GM23338 (cell line): Measurements from ENCODE around the gene KRTAP10-6. TPM values are rescaled to one million over a fixed set of nuclear protein-coding genes. Genes with fewer than 3 reads are reported as not detected.

ENCODE experiments used
- ATAC-seq: fragments of 200-7000 bp; cut with Tn5 transposase; 3 replicates; pipeline ENCODE4 v1.9.1; 2020
- DNase-seq: peaks from one replicate; pipeline ENCODE4 v3.0.0-alpha.2; 2015; ENCODE audit warnings: low spot score
- H2AFZ ChIP-seq: fragments of 200-600 bp; sonication (generic); 2 replicates; pipeline ENCODE4 v1.8.0; 2016; ENCODE audit warnings: antibody characterized with exemption, mild to moderate bottlenecking, moderate library complexity
- H3F3A ChIP-seq: fragments of 200-600 bp; sonication (generic); replicated peaks from 2 replicates; pipeline ENCODE4 v1.8.0; 2017; ENCODE audit warnings: antibody characterized with exemption, mixed run types, low read depth
- H3K27ac ChIP-seq: fragments of 200-600 bp; sonication (generic); 2 replicates; pipeline ENCODE4 v1.6.1; 2016; ENCODE audit warnings: low read depth
- H3K27me3 ChIP-seq: fragments of 200-600 bp; sonication (generic); 2 replicates; pipeline ENCODE4 v1.8.0; 2016; ENCODE audit warnings: mild to moderate bottlenecking, mixed run types, moderate library complexity; ENCODE audit not compliant: insufficient read depth
- H3K36me3 ChIP-seq: fragments of 200-600 bp; sonication (generic); 2 replicates; pipeline ENCODE4 v1.8.0; 2016; ENCODE audit warnings: mild to moderate bottlenecking; ENCODE audit not compliant: insufficient read depth
- H3K4me1 ChIP-seq: fragments of 200-600 bp; sonication (generic); 2 replicates; pipeline ENCODE4 v1.8.0; 2016; ENCODE audit warnings: mild to moderate bottlenecking, moderate library complexity; ENCODE audit not compliant: insufficient read depth
- H3K4me2 ChIP-seq: fragments of 200-600 bp; sonication (generic); 2 replicates; pipeline ENCODE4 v1.7.1; 2017; ENCODE audit warnings: mixed run types
- H3K4me3 ChIP-seq: fragments of 200-600 bp; sonication (generic); 2 replicates; pipeline ENCODE4 v1.6.1; 2016; ENCODE audit warnings: mixed run types
- H3K79me2 ChIP-seq: fragments of 200-600 bp; sonication (generic); replicated peaks from 2 replicates; pipeline ENCODE4 v1.8.0; 2017; ENCODE audit warnings: mild to moderate bottlenecking; ENCODE audit not compliant: insufficient read depth
- H3K9me2 ChIP-seq: fragments of 200-600 bp; sonication (generic); 2 replicates; pipeline ENCODE4 v1.8.0; 2017; ENCODE audit not compliant: insufficient read depth
- H4K20me1 ChIP-seq: fragments of 200-600 bp; sonication (generic); replicated peaks from 2 replicates; pipeline ENCODE4 v1.8.0; 2017; ENCODE audit warnings: mild to moderate bottlenecking; ENCODE audit not compliant: insufficient read depth
- H3K27ac Mint-ChIP-seq: 2 replicates; pipeline ENCODE4 v1.8.0; 2020; ENCODE audit warnings: inconsistent platforms, mild to moderate bottlenecking, moderate library complexity, mixed read lengths
- H3K27me3 Mint-ChIP-seq: 3 replicates; pipeline ENCODE4 v1.8.0; 2022; ENCODE audit warnings: low read depth, mild to moderate bottlenecking, moderate library complexity, mixed read lengths, inconsistent platforms; ENCODE audit not compliant: insufficient read depth, poor library complexity
- H3K36me3 Mint-ChIP-seq: 3 replicates; pipeline ENCODE4 v1.8.0; 2021; ENCODE audit warnings: low read depth, mild to moderate bottlenecking, inconsistent platforms, moderate library complexity, mixed read lengths
- H3K4me1 Mint-ChIP-seq: 3 replicates; pipeline ENCODE4 v1.8.0; 2020; ENCODE audit warnings: mild to moderate bottlenecking, inconsistent platforms, mixed read lengths
- H3K4me3 Mint-ChIP-seq: 3 replicates; pipeline ENCODE4 v1.8.0; 2021; ENCODE audit warnings: moderate library complexity, mild to moderate bottlenecking, inconsistent platforms, mixed read lengths
- H3K9me3 Mint-ChIP-seq: 3 replicates; pipeline ENCODE4 v1.8.0; 2020; ENCODE audit warnings: moderate library complexity, mild to moderate bottlenecking, inconsistent platforms, mixed read lengths
- CREB1 ChIP-seq: fragments of 250-450 bp; sonication (Bioruptor Pico); IDR thresholded peaks from 2 replicates; pipeline ENCODE4 v1.5.0; 2020; ENCODE audit warnings: low read depth, mild to moderate bottlenecking, moderate library complexity
- EZH2 ChIP-seq: fragments of 200-600 bp; sonication (generic); IDR thresholded peaks from one replicate; pipeline ENCODE4 v1.8.0; 2017; ENCODE audit warnings: antibody characterized with exemption, mild to moderate bottlenecking, low read depth; ENCODE audit not compliant: unreplicated experiment
- EZH2phosphoT487 ChIP-seq: fragments of 200-600 bp; sonication (generic); IDR thresholded peaks from one replicate; pipeline ENCODE4 v1.8.1; 2018; ENCODE audit warnings: antibody characterized with exemption; ENCODE audit not compliant: unreplicated experiment
- JUNB ChIP-seq: IDR thresholded peaks from one replicate; pipeline ENCODE4 v1.6.1; 2016; ENCODE audit warnings: antibody characterized with exemption; ENCODE audit not compliant: unreplicated experiment
- NANOG ChIP-seq: IDR thresholded peaks from 2 replicates; pipeline ENCODE4 v1.6.1; 2016; ENCODE audit warnings: antibody characterized with exemption, borderline replicate concordance
- STAT1 ChIP-seq: IDR thresholded peaks from one replicate; pipeline ENCODE4 v1.6.1; 2016; ENCODE audit warnings: antibody characterized with exemption; ENCODE audit not compliant: unreplicated experiment
- ZNF331 ChIP-seq: fragments of 250-450 bp; sonication (Bioruptor Pico); IDR thresholded peaks from 2 replicates; pipeline ENCODE4 v1.5.0; 2020; ENCODE audit warnings: low read depth, mild to moderate bottlenecking, moderate library complexity
- polyA plus RNA-seq: library from polyadenylated mRNA; unstranded; fragments of >200 nt; fragmentation: Nextera tagmentation; extraction: Ambion mirVana; gene quantifications from 2 replicates; pipeline ENCODE4 v1.2.1, GENCODE V29; 2016
- total RNA-seq: library from RNA; depleted of rRNA; stranded (reverse); fragments of >200 nt; shearing (Covaris generic); gene quantifications from 2 replicates; pipeline ENCODE4 v1.2.3, GENCODE V29; 2014
- TF ChIP-seq, protein P1 (sequence below): IDR thresholded peaks from one replicate; pipeline ENCODE4 v1.6.1; 2018; ENCODE audit warnings: antibody characterized with exemption; ENCODE audit not compliant: unreplicated experiment
- TF ChIP-seq, protein P2 (sequence below): IDR thresholded peaks from 2 replicates; pipeline ENCODE4 v1.6.1; 2016; ENCODE audit warnings: antibody characterized with exemption
- TF ChIP-seq, protein P3 (sequence below), 2 experiments: fragments of 200-600 bp in 1 of 2; sonication (generic) in 1 of 2; conservative IDR thresholded peaks; 2 replicates each; pipeline versions ENCODE4 v1.5.1 to v1.6.1; 2016 to 2017; ENCODE audit warnings: antibody characterized with exemption in 2 of 2, low read depth in 2 of 2, mild to moderate bottlenecking in 2 of 2, moderate library complexity in 1 of 2
- TF ChIP-seq, protein P4 (sequence below): fragments of 250-450 bp; sonication (Bioruptor Pico); IDR thresholded peaks from 2 replicates; pipeline ENCODE4 v1.5.0; 2020; ENCODE audit warnings: mild to moderate bottlenecking, moderate library complexity

The KRTAP10-6 gene
- total and polyA plus RNA-seq, 2 experiments from 2014 or later, result not detected

DNA sequence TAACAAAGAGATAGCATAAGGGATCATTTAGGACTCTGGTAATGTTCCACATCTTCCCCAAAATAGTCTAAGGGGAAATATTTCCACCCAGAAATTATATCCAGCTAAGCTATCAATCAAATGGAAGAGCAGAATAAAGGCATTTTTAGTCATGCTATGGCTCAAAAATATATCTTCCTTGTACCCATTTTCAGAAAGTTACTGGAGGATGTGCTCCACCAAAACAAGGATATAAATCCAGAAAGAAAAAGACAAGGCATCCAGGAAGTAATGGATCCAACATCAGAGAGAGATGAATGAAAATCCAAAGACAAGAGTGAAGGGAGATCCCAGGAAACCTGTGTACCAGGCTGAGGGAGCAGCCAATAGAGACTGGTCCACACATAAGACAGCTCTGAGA, 16.9 kb upstream of the KRTAP10-6 start (continued):
- TF ChIP-seq EZH2phosphoT487 (no peak), STAT1 (no peak), ZNF331 (CRISPR knock-in tag) (no peak)
- TF ChIP-seq, protein P1, sequence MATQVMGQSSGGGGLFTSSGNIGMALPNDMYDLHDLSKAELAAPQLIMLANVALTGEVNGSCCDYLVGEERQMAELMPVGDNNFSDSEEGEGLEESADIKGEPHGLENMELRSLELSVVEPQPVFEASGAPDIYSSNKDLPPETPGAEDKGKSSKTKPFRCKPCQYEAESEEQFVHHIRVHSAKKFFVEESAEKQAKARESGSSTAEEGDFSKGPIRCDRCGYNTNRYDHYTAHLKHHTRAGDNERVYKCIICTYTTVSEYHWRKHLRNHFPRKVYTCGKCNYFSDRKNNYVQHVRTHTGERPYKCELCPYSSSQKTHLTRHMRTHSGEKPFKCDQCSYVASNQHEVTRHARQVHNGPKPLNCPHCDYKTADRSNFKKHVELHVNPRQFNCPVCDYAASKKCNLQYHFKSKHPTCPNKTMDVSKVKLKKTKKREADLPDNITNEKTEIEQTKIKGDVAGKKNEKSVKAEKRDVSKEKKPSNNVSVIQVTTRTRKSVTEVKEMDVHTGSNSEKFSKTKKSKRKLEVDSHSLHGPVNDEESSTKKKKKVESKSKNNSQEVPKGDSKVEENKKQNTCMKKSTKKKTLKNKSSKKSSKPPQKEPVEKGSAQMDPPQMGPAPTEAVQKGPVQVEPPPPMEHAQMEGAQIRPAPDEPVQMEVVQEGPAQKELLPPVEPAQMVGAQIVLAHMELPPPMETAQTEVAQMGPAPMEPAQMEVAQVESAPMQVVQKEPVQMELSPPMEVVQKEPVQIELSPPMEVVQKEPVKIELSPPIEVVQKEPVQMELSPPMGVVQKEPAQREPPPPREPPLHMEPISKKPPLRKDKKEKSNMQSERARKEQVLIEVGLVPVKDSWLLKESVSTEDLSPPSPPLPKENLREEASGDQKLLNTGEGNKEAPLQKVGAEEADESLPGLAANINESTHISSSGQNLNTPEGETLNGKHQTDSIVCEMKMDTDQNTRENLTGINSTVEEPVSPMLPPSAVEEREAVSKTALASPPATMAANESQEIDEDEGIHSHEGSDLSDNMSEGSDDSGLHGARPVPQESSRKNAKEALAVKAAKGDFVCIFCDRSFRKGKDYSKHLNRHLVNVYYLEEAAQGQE, result no peak
- TF ChIP-seq, protein P2, sequence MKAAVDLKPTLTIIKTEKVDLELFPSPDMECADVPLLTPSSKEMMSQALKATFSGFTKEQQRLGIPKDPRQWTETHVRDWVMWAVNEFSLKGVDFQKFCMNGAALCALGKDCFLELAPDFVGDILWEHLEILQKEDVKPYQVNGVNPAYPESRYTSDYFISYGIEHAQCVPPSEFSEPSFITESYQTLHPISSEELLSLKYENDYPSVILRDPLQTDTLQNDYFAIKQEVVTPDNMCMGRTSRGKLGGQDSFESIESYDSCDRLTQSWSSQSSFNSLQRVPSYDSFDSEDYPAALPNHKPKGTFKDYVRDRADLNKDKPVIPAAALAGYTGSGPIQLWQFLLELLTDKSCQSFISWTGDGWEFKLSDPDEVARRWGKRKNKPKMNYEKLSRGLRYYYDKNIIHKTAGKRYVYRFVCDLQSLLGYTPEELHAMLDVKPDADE, result no peak

DNA sequence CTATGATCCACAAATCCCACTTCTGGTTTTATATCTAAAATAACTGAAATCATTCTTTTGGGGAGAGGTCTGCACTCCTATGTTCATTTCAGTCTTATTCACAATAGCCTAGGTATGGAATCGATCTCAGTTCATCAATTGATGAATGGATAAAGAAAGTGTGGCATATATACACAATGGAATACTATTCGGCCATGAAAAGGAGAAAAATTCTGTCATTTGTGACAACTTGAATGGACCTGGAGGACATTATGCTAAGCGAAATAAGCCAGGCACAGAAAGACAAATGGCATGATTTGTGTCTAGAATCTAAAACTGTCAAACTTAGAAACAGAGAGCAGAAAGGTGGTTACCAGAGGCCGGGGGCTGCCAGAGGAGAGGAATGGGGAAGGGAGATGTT, 14.2 kb upstream of the KRTAP10-6 start:
- DNase-seq, result no peak
- peaks cover 34% of the 10 kb centered on the region for H3K9me3 Mint-ChIP-seq
- no peaks in the 10 kb centered on the region for H3K4me1 ChIP-seq
- H3K4me3 Mint-ChIP-seq, result no peak overlapping the region
- H3K9me2 ChIP-seq, result no peaks in the 10 kb centered on the region
- no peaks in the 10 kb centered on the region for H4K20me1 ChIP-seq
- no peak overlapping the region for H3K4me3 ChIP-seq
- H3K27ac Mint-ChIP-seq, result no peak overlapping the region
- no peaks in the 10 kb centered on the region for H3K27me3 ChIP-seq
- H2AFZ ChIP-seq, result no peak overlapping the region
- H3K4me2 ChIP-seq, result no peak overlapping the region
- no peaks in the 10 kb centered on the region; the same call in 2 of the 3 replicates for H3K4me1 Mint-ChIP-seq
- peaks cover 16% of the 10 kb centered on the region for H3K36me3 Mint-ChIP-seq
- no peak overlapping the region for H3K27ac ChIP-seq
- no peaks in the 10 kb centered on the region for H3K79me2 ChIP-seq
- H3K36me3 ChIP-seq, result 0 out of 2 replicates have a peak, but pooled peaks cover 4% of the 10 kb centered on the region
- H3F3A ChIP-seq, result no peaks in the 10 kb centered on the region
- peaks cover 3% of the 10 kb centered on the region for H3K27me3 Mint-ChIP-seq
- ATAC-seq, result no peak
- TF ChIP-seq, protein P2, result no peak
- no peak for TF ChIP-seq EZH2phosphoT487
- no peak for TF ChIP-seq CREB1 (CRISPR knock-in tag)
- no peak for TF ChIP-seq EZH2
- no peak for TF ChIP-seq STAT1
- TF ChIP-seq NANOG, result no peak
- no peak for TF ChIP-seq JUNB
- TF ChIP-seq, protein P3, sequence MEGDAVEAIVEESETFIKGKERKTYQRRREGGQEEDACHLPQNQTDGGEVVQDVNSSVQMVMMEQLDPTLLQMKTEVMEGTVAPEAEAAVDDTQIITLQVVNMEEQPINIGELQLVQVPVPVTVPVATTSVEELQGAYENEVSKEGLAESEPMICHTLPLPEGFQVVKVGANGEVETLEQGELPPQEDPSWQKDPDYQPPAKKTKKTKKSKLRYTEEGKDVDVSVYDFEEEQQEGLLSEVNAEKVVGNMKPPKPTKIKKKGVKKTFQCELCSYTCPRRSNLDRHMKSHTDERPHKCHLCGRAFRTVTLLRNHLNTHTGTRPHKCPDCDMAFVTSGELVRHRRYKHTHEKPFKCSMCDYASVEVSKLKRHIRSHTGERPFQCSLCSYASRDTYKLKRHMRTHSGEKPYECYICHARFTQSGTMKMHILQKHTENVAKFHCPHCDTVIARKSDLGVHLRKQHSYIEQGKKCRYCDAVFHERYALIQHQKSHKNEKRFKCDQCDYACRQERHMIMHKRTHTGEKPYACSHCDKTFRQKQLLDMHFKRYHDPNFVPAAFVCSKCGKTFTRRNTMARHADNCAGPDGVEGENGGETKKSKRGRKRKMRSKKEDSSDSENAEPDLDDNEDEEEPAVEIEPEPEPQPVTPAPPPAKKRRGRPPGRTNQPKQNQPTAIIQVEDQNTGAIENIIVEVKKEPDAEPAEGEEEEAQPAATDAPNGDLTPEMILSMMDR (conservative IDR thresholded peaks at IDR 0.05; ENCODE audit: low read depth in 2 of 2), result no peak
- no peak for TF ChIP-seq ZNF331 (CRISPR knock-in tag)
- TF ChIP-seq, protein P4, sequence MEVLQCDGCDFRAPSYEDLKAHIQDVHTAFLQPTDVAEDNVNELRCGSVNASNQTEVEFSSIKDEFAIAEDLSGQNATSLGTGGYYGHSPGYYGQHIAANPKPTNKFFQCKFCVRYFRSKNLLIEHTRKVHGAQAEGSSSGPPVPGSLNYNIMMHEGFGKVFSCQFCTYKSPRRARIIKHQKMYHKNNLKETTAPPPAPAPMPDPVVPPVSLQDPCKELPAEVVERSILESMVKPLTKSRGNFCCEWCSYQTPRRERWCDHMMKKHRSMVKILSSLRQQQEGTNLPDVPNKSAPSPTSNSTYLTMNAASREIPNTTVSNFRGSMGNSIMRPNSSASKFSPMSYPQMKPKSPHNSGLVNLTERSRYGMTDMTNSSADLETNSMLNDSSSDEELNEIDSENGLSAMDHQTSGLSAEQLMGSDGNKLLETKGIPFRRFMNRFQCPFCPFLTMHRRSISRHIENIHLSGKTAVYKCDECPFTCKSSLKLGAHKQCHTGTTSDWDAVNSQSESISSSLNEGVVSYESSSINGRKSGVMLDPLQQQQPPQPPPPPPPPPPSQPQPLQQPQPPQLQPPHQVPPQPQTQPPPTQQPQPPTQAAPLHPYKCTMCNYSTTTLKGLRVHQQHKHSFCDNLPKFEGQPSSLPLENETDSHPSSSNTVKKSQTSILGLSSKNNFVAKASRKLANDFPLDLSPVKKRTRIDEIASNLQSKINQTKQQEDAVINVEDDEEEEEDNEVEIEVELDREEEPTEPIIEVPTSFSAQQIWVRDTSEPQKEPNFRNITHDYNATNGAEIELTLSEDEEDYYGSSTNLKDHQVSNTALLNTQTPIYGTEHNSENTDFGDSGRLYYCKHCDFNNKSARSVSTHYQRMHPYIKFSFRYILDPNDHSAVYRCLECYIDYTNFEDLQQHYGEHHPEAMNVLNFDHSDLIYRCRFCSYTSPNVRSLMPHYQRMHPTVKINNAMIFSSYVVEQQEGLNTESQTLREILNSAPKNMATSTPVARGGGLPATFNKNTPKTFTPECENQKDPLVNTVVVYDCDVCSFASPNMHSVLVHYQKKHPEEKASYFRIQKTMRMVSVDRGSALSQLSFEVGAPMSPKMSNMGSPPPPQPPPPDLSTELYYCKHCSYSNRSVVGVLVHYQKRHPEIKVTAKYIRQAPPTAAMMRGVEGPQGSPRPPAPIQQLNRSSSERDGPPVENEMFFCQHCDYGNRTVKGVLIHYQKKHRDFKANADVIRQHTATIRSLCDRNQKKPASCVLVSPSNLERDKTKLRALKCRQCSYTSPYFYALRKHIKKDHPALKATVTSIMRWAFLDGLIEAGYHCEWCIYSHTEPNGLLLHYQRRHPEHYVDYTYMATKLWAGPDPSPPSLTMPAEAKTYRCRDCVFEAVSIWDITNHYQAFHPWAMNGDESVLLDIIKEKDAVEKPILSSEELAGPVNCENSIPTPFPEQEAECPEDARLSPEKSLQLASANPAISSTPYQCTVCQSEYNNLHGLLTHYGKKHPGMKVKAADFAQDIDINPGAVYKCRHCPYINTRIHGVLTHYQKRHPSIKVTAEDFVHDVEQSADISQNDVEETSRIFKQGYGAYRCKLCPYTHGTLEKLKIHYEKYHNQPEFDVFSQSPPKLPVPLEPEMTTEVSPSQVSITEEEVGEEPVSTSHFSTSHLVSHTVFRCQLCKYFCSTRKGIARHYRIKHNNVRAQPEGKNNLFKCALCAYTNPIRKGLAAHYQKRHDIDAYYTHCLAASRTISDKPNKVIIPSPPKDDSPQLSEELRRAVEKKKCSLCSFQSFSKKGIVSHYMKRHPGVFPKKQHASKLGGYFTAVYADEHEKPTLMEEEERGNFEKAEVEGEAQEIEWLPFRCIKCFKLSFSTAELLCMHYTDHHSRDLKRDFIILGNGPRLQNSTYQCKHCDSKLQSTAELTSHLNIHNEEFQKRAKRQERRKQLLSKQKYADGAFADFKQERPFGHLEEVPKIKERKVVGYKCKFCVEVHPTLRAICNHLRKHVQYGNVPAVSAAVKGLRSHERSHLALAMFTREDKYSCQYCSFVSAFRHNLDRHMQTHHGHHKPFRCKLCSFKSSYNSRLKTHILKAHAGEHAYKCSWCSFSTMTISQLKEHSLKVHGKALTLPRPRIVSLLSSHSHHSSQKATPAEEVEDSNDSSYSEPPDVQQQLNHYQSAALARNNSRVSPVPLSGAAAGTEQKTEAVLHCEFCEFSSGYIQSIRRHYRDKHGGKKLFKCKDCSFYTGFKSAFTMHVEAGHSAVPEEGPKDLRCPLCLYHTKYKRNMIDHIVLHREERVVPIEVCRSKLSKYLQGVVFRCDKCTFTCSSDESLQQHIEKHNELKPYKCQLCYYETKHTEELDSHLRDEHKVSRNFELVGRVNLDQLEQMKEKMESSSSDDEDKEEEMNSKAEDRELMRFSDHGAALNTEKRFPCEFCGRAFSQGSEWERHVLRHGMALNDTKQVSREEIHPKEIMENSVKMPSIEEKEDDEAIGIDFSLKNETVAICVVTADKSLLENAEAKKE (CRISPR knock-in tag), result no peak
